ENCODE measurements around the gene CNIH4.
"Not testable (repeated sequence)": the region's sequence is repeated elsewhere in the genome, so short reads cannot be mapped to it uniquely, and the experiment has no call there.

Gene CNIH4

DNA sequence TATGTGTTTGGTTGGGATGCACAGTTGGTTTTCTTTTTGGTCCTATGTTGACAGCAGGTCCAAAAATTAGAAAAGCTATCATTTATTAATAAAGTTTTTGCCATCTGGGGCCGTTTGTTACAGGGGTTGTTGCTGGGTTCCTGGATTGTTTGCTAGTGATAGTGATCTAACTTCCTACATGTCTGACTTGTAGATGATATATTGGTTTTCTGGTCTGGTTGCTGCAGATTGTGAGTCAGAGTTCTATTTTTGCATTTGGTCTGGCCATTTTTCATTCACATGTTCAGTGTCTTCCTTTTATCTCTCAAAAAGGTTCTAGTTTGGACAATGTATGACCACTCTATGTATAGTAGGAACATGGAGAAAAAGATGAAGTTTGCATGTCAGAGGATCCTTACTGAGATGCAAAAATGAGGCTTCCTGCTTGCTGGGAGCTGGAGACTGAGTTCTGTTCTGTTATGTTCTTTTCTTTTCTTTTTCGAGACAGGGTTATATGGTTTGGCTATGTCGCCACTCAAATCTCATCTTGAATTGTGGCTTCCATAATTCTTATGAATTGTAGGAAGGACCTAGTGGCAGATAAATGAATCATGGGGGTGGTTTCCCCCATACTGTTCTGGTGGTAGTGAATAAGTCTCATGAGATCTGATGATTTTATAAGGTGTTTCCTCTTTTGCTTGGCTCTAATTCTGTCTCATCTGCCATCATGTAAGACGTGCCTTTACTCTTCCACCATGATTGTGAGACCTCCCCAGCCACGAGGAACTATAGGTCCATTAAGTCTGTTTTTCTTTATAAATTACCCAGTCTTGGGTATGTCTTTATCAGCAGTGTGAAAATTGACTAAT is 22.5 kb upstream of the CNIH4 start:
- TF ChIP-seq, protein P1, sequence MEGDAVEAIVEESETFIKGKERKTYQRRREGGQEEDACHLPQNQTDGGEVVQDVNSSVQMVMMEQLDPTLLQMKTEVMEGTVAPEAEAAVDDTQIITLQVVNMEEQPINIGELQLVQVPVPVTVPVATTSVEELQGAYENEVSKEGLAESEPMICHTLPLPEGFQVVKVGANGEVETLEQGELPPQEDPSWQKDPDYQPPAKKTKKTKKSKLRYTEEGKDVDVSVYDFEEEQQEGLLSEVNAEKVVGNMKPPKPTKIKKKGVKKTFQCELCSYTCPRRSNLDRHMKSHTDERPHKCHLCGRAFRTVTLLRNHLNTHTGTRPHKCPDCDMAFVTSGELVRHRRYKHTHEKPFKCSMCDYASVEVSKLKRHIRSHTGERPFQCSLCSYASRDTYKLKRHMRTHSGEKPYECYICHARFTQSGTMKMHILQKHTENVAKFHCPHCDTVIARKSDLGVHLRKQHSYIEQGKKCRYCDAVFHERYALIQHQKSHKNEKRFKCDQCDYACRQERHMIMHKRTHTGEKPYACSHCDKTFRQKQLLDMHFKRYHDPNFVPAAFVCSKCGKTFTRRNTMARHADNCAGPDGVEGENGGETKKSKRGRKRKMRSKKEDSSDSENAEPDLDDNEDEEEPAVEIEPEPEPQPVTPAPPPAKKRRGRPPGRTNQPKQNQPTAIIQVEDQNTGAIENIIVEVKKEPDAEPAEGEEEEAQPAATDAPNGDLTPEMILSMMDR (conservative IDR thresholded peaks at IDR 0.05) = no peak
- TF ChIP-seq ZFX (IDR thresholded peaks at IDR 0.05) = no peak
- no peak overlapping the region for H3K27ac ChIP-seq

- TF ChIP-seq, protein P1 (conservative IDR thresholded peaks at IDR 0.05) = no peak
- TF ChIP-seq ZFX (IDR thresholded peaks at IDR 0.05) = no peak
- no peak overlapping the region for H3K27ac ChIP-seq
These were observed 18.4 kb upstream of the CNIH4 start for GRCh38 chr1:224338150-224338838.

- no peak overlapping the region for H3K27ac ChIP-seq
- no peak for TF ChIP-seq ZFX (IDR thresholded peaks at IDR 0.05)
- TF ChIP-seq, protein P1 (conservative IDR thresholded peaks at IDR 0.05) = no peak
These were observed 17.1 kb upstream of the CNIH4 start for GRCh38 chr1:224339442-224340033.

DNA sequence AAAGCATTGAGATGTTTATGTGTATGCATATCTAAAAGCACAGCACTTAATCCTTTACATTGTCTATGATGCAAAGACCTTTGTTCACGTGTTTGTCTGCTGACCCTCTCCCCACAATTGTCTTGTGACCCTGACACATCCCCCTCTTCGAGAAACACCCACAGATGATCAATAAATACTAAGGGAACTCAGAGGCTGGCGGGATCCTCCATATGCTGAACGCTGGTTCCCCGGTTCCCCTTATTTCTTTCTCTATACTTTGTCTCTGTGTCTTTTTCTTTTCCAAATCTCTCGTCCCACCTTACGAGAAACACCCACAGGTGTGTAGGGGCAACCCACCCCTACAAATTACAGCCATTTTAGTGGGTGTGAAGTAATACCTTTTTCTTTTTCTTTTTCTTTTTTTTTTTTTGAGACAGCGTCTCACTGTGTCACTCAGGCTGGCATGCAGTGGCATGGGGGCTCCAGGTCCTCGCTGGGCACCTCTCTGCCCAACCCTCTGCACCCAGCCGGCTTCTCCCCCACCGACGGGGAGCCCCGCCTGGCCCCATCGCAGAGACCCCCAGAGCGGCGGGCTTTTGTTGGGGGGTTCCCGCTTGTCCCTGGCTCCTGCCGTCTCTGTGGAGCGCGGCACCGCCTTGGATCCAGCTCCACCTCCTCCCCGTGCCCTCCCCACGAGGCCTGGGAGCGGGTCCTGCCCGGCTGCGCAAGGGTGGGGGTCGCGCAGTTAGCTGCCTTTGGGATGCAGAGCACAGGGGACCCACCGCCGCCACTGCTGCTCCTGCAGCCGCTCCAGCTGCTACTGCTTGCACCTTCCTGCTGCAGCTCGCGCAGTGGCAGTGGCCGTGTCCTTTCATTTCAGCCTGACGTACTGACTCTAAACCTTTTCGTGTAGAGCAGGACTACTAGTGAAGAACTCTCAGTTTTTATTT is 16.0 kb upstream of the CNIH4 start:
- H3K27ac ChIP-seq = not testable (repeated sequence)

DNA sequence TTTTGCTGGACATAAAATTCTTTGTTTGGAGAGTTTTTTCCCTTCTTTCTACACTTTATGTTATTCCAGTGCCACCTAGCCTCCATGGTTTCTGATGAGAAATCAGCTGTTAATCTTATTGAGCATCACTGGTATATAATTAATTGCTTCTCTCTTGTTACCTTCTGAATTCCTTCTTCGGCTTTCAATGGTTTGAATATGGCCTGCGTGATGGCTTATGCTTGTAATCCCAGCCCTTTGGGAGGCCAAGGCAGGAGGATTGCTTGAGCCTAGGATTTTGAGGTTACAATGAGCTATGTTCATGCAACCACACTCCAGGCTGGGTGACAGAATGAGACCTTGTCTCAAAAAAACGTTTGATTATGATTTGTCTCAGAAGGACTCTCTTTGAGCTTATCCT is 13.0 kb upstream of the CNIH4 start:
- no peak overlapping the region for H3K27ac ChIP-seq
- TF ChIP-seq, protein P1 (conservative IDR thresholded peaks at IDR 0.05) = no peak
- TF ChIP-seq ZFX (IDR thresholded peaks at IDR 0.05) = no peak

- TF ChIP-seq, protein P1 (conservative IDR thresholded peaks at IDR 0.05) = no peak
- TF ChIP-seq ZFX (IDR thresholded peaks at IDR 0.05) = no peak
- no peak overlapping the region for H3K27ac ChIP-seq
These were observed 8.5 kb upstream of the CNIH4 start for GRCh38 chr1:224348137-224348536.

GRCh38 chr1:224349716-224350115 is 7.0 kb upstream of the CNIH4 start:
- not testable (repeated sequence) for H3K27ac ChIP-seq

GRCh38 chr1:224352436-224353085 is 4.1 kb upstream of the CNIH4 start:
- H3K27ac ChIP-seq = not testable (repeated sequence)
